ENCODE results near the gene PPFIBP1. TPM values are rescaled to one million over a fixed set of nuclear protein-coding genes. Genes with fewer than 3 reads are reported as not detected.

Gene PPFIBP1
- total and polyA plus RNA-seq, 9 of the 15 experiments (the other 6 are each of a cell fraction or from before 2014, with no cell fraction given), result 0.46 to 3.5 (median 1.8) TPM

DNA sequence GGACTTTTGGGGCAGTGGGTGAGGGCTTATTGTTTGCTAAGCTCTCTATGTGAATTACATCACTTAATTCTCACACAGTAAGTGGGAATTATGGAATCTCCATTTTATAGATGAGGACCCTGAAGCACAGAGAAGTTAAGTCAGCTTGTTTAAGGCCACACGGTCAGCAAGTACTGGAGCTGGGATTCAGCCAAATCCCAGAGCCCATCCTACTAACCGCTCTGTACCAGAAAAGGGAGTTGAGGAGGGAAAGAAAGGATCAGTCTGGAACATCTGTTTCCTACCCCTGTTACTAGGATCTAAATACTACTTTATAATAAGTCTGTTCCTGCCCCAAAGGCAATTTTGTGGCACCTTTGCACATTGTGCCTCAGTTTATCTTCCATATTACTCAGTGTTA, 42.6 kb downstream of the PPFIBP1 start:
- intact Hi-C loops (cut with micrococcal nuclease) (loop anchor here (10.0 kb wide), 1 partner anchor 132 kb away; no protein-coding TSS in a partner anchor), in situ Hi-C loops (cut with MboI) (no loop called here)
- Histone ChIP-seq H3K4me3 (no peak overlapping the region), H3K9me1 (ENCODE audit: control insufficient read depth, insufficient read depth, low read length) (no peaks in the 10 kb centered on the region), H2AFZ (ENCODE audit: low read depth, low read length) (no peak overlapping the region), H4K20me1 (replicated peaks; ENCODE audit: control insufficient read depth, insufficient read depth, low read length) (no peaks in the 10 kb centered on the region), H3K79me2 (ENCODE audit: control insufficient read depth, insufficient read depth, low read length) (no peaks in the 10 kb centered on the region), H3K9ac (ENCODE audit: insufficient read depth in 1 of 2, low read depth in 2 of 2, low read length in 2 of 2) (no peak overlapping the region), H3K9me3 (replicated peaks; ENCODE audit: control insufficient read depth, insufficient read depth, low read depth, low read length) (no peaks in the 10 kb centered on the region), H3K27me3 (ENCODE audit: control insufficient read depth in 2 of 2, insufficient read depth in 2 of 2, low read length in 2 of 2) (no peaks in the 10 kb centered on the region; a peak in 2 of 5 replicates), H3K4me2 (ENCODE audit: insufficient read depth, low read length) (no peak overlapping the region), H3K36me3 (ENCODE audit: control insufficient read depth, insufficient read depth, low read length) (no peaks in the 10 kb centered on the region), H3K4me1 (replicated peaks in 1 of 2; ENCODE audit: control insufficient read depth in 2 of 2, insufficient read depth in 2 of 2, low read length in 2 of 2) (no peaks in the 10 kb centered on the region), H3K27ac (ENCODE audit: extremely low read depth, low read depth, low read length) (no peak overlapping the region)
- no peak for ATAC-seq
- ChIA-PET POLR2A (interaction anchor here (0.7 to 1.2 kb wide), 2 partner anchors 11 to 32 kb away, joined by 3 to 4 read pairs; no protein-coding TSS in a partner anchor), CTCF (ENCODE audit: low intra/inter-chr PET ratio) (no interaction called here)
- TF ChIP-seq FUS (optimal IDR thresholded peaks at IDR 0.05; ENCODE audit: low read depth, low read length) (no peak), CHD1 (IDR thresholded peaks at IDR 0.05; ENCODE audit: low read length) (no peak), ZC3H8 (IDR thresholded peaks at IDR 0.05) (no peak), WHSC1 (IDR thresholded peaks at IDR 0.05; ENCODE audit: low read length) (no peak), NFIC (IDR thresholded peaks at IDR 0.05) (no peak), ZNF717 (CRISPR knock-in tag; IDR thresholded peaks at IDR 0.05) (no peak), U2AF2 (optimal IDR thresholded peaks at IDR 0.05; ENCODE audit: low read depth, low read length) (no peak), TAL1 (IDR thresholded peaks at IDR 0.05) (no peak), RBBP5 (IDR thresholded peaks at IDR 0.05; ENCODE audit: borderline replicate concordance, insufficient read depth, low read length, poor library complexity, severe bottlenecking) (no peak), FOXA3 (CRISPR knock-in tag; conservative IDR thresholded peaks at IDR 0.05 in 1 of 2, IDR thresholded peaks at IDR 0.05 in 1 of 2) (no peak), ARHGAP35 (IDR thresholded peaks at IDR 0.05; ENCODE audit: partially characterized antibody) (no peak), LARP7 (IDR thresholded peaks at IDR 0.05) (no peak), ZNF583 (CRISPR knock-in tag; IDR thresholded peaks at IDR 0.05) (no peak), SAFB (IDR thresholded peaks at IDR 0.05; ENCODE audit: borderline replicate concordance, low read depth, low read length) (no peak), ZNF316 (IDR thresholded peaks at IDR 0.05) (no peak), CTBP1 (IDR thresholded peaks at IDR 0.05; ENCODE audit: borderline replicate concordance) (no peak), U2AF1 (optimal IDR thresholded peaks at IDR 0.05; ENCODE audit: low read depth, low read length) (no peak)
- TF ChIP-seq, protein P1, sequence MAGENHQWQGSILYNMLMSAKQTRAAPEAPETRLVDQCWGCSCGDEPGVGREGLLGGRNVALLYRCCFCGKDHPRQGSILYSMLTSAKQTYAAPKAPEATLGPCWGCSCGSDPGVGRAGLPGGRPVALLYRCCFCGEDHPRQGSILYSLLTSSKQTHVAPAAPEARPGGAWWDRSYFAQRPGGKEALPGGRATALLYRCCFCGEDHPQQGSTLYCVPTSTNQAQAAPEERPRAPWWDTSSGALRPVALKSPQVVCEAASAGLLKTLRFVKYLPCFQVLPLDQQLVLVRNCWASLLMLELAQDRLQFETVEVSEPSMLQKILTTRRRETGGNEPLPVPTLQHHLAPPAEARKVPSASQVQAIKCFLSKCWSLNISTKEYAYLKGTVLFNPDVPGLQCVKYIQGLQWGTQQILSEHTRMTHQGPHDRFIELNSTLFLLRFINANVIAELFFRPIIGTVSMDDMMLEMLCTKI (IDR thresholded peaks at IDR 0.05; ENCODE audit: partially characterized antibody), result no peak
- TF ChIP-seq, protein P2, sequence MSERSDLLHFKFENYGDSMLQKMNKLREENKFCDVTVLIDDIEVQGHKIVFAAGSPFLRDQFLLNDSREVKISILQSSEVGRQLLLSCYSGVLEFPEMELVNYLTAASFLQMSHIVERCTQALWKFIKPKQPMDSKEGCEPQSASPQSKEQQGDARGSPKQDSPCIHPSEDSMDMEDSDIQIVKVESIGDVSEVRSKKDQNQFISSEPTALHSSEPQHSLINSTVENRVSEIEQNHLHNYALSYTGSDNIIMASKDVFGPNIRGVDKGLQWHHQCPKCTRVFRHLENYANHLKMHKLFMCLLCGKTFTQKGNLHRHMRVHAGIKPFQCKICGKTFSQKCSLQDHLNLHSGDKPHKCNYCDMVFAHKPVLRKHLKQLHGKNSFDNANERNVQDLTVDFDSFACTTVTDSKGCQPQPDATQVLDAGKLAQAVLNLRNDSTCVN (CRISPR knock-in tag; IDR thresholded peaks at IDR 0.05), result no peak
- WGBS (ENCODE audit: insufficient coverage, low coverage, missing lambda C conversion rate), result 0% methylated on average over 2 of the region's 2 CpGs
- FAIRE-seq, result no peak
- no peak for DNase-seq (ENCODE audit: extremely low read depth in 1 of 4, low spot score in 3 of 4)
- no TSS peak for BruUV-seq (replicated peaks)

All from K562 (cell line).